T-helper 2 cell treated with Interferon-gamma antibody and Interleukin-4, amounts not matched to agents 5 μg/mL and 100 μg/mL, for 36 hours (primary cell): ENCODE results near the gene RAB11B.
"Not testable (repeated sequence)": the region's sequence is repeated elsewhere in the genome, so short reads cannot be mapped to it uniquely, and the experiment has no call there.

Experiments used
- DNase-seq: peaks from one replicate; pipeline ENCODE4 v3.0.0; 2021; ENCODE audit warnings: low spot score
- H3K27ac Mint-ChIP-seq: one replicate; pipeline ENCODE4 v1.8.0; 2021; ENCODE audit warnings: mild to moderate bottlenecking, mixed read lengths
- H3K27me3 Mint-ChIP-seq: one replicate; pipeline ENCODE4 v1.8.0; 2021; ENCODE audit warnings: low read depth, mixed read lengths
- H3K36me3 Mint-ChIP-seq: one replicate; pipeline ENCODE4 v1.8.0; 2021; ENCODE audit warnings: low read depth, mixed read lengths
- H3K4me1 Mint-ChIP-seq: one replicate; pipeline ENCODE4 v1.8.0; 2021; ENCODE audit warnings: low read depth, mixed read lengths
- H3K4me3 Mint-ChIP-seq: one replicate; pipeline ENCODE4 v1.8.0; 2022; ENCODE audit warnings: mild to moderate bottlenecking, moderate library complexity, mixed read lengths
- H3K9me3 Mint-ChIP-seq: one replicate; pipeline ENCODE4 v1.8.0; 2021; ENCODE audit warnings: mixed read lengths

Gene RAB11B

GRCh38 chr19:8395621-8396082 lies 5.5 kb downstream of the RAB11B start:
- peaks cover 10% of the 10 kb centered on the region for H3K36me3 Mint-ChIP-seq
- H3K4me3 Mint-ChIP-seq, result no peak overlapping the region
- H3K27ac Mint-ChIP-seq, result no peak overlapping the region

GRCh38 chr19:8396185-8396562 lies 6.0 kb downstream of the RAB11B start:
- Mint-ChIP-seq H3K36me3 (peaks cover 10% of the 10 kb centered on the region), H3K4me1 (peaks cover 20% of the 10 kb centered on the region), H3K9me3 (no peaks in the 10 kb centered on the region), H3K27me3 (no peaks in the 10 kb centered on the region), H3K27ac (no peak overlapping the region), H3K4me3 (no peak overlapping the region)
- DNase-seq, result no peak

More at GRCh38 chr19:8395621-8396082, 5.5 kb downstream of the RAB11B start:
- Mint-ChIP-seq H3K4me1 (peaks cover 23% of the 10 kb centered on the region), H3K9me3 (no peaks in the 10 kb centered on the region), H3K27me3 (no peaks in the 10 kb centered on the region)
- DNase-seq, result no peak

- H3K36me3 Mint-ChIP-seq, result peaks cover 11% of the 10 kb centered on the region
- H3K9me3 Mint-ChIP-seq, result no peaks in the 10 kb centered on the region
- peak overlapping the region; percentile 6 for H3K27ac Mint-ChIP-seq
- H3K27me3 Mint-ChIP-seq, result no peaks in the 10 kb centered on the region
- H3K4me3 Mint-ChIP-seq, result no peak overlapping the region
- peaks cover 18% of the 10 kb centered on the region for H3K4me1 Mint-ChIP-seq
- peak; percentile 62 for DNase-seq
Observed at GRCh38 chr19:8396563-8397203, 6.5 kb downstream of the RAB11B start.

- DNase-seq, result no peak
- peaks cover 17% of the 10 kb centered on the region for H3K4me1 Mint-ChIP-seq
- no peaks in the 10 kb centered on the region for H3K27me3 Mint-ChIP-seq
- no peak overlapping the region for H3K4me3 Mint-ChIP-seq
- peak overlapping the region; percentile 1 for H3K27ac Mint-ChIP-seq
- H3K36me3 Mint-ChIP-seq, result peaks cover 15% of the 10 kb centered on the region
- no peaks in the 10 kb centered on the region for H3K9me3 Mint-ChIP-seq
Observed at GRCh38 chr19:8397271-8397670, 7.1 kb downstream of the RAB11B start.

- peaks cover 15% of the 10 kb centered on the region for H3K36me3 Mint-ChIP-seq
- H3K9me3 Mint-ChIP-seq, result no peaks in the 10 kb centered on the region
- H3K4me3 Mint-ChIP-seq, result no peak overlapping the region
- no peak for DNase-seq
- no peaks in the 10 kb centered on the region for H3K27me3 Mint-ChIP-seq
- H3K27ac Mint-ChIP-seq, result no peak overlapping the region
- peaks cover 17% of the 10 kb centered on the region for H3K4me1 Mint-ChIP-seq
Observed at GRCh38 chr19:8397746-8398310, 7.7 kb downstream of the RAB11B start.

- no peaks in the 10 kb centered on the region for H3K27me3 Mint-ChIP-seq
- H3K36me3 Mint-ChIP-seq, result peaks cover 13% of the 10 kb centered on the region
- no peaks in the 10 kb centered on the region for H3K9me3 Mint-ChIP-seq
- peaks cover 14% of the 10 kb centered on the region for H3K4me1 Mint-ChIP-seq
- no peak for DNase-seq
- no peak overlapping the region for H3K27ac Mint-ChIP-seq
- no peak overlapping the region for H3K4me3 Mint-ChIP-seq
Observed at GRCh38 chr19:8398311-8398771, 8.2 kb downstream of the RAB11B start.

GRCh38 chr19:8399681-8400188 lies 9.6 kb downstream of the RAB11B start:
- peaks cover 17% of the 10 kb centered on the region for H3K36me3 Mint-ChIP-seq
- H3K4me3 Mint-ChIP-seq, result no peak overlapping the region
- no peaks in the 10 kb centered on the region for H3K27me3 Mint-ChIP-seq
- H3K27ac Mint-ChIP-seq, result no peak overlapping the region
- DNase-seq, result no peak
- no peaks in the 10 kb centered on the region for H3K9me3 Mint-ChIP-seq
- H3K4me1 Mint-ChIP-seq, result peaks cover 12% of the 10 kb centered on the region

GRCh38 chr19:8401981-8402411 lies 11.8 kb downstream of the RAB11B start:
- no peak for DNase-seq
- Mint-ChIP-seq H3K27ac (no peak overlapping the region), H3K36me3 (peaks cover 19% of the 10 kb centered on the region), H3K4me3 (no peak overlapping the region), H3K9me3 (no peaks in the 10 kb centered on the region), H3K27me3 (no peaks in the 10 kb centered on the region), H3K4me1 (peaks cover 3% of the 10 kb centered on the region)

GRCh38 chr19:8403098-8403819 lies 13.1 kb downstream of the RAB11B start:
- no peak overlapping the region for H3K4me3 Mint-ChIP-seq
- peaks cover 17% of the 10 kb centered on the region for H3K36me3 Mint-ChIP-seq
- H3K9me3 Mint-ChIP-seq, result no peaks in the 10 kb centered on the region
- no peak for DNase-seq
- no peaks in the 10 kb centered on the region for H3K27me3 Mint-ChIP-seq
- no peak overlapping the region for H3K27ac Mint-ChIP-seq
- no peaks in the 10 kb centered on the region for H3K4me1 Mint-ChIP-seq

- Mint-ChIP-seq H3K27me3 (no peaks in the 10 kb centered on the region), H3K36me3 (peaks cover 17% of the 10 kb centered on the region), H3K27ac (no peak overlapping the region), H3K4me3 (no peak overlapping the region), H3K4me1 (no peaks in the 10 kb centered on the region), H3K9me3 (no peaks in the 10 kb centered on the region)
- DNase-seq, result no peak
Observed at GRCh38 chr19:8403820-8404109, 13.6 kb downstream of the RAB11B start.

- Mint-ChIP-seq H3K27me3 (no peaks in the 10 kb centered on the region), H3K36me3 (peaks cover 17% of the 10 kb centered on the region), H3K27ac (no peak overlapping the region), H3K9me3 (no peaks in the 10 kb centered on the region), H3K4me3 (no peak overlapping the region), H3K4me1 (no peaks in the 10 kb centered on the region)
- no peak for DNase-seq
Observed at GRCh38 chr19:8404391-8405151, 14.4 kb downstream of the RAB11B start.

- H3K4me3 Mint-ChIP-seq, H3K36me3 Mint-ChIP-seq, H3K4me1 Mint-ChIP-seq, H3K27ac Mint-ChIP-seq, H3K9me3 Mint-ChIP-seq, DNase-seq, H3K27me3 Mint-ChIP-seq: not testable (repeated sequence)
Observed at GRCh38 chr19:8410718-8411117, 20.6 kb downstream of the RAB11B start.

GRCh38 chr19:8412783-8413628 lies 22.8 kb downstream of the RAB11B start, which contains the start of gene MARCHF2:
MARCHF2 (plus strand) TSS chr19:8413305; CDS start chr19:8421841, 8,536 bp downstream.
- H3K27me3 Mint-ChIP-seq, result no peaks in the 10 kb centered on the region
- peaks cover 7% of the 10 kb centered on the region for H3K4me1 Mint-ChIP-seq
- H3K27ac Mint-ChIP-seq, result peak within 1 kb of the TSS; percentile 52

More at GRCh38 chr19:8412783-8413628, 22.8 kb downstream of the RAB11B start, which contains the start of gene MARCHF2:
- Mint-ChIP-seq H3K9me3 (no peaks in the 10 kb centered on the region), H3K4me3 (peak within 1 kb of the TSS; percentile 60), H3K36me3 (no peaks in the 10 kb centered on the region)
- DNase-seq, result peak; percentile 96
